HEK293 (cell line): ENCODE measurements around the gene PDSS2.
A peak's percentile ranks its signal among the peaks of the same experiment; 100 is the strongest.

Experiments
- CTCF ChIA-PET: fragments of 350-600 bp; formaldehyde crosslinking; extraction: SDS; loops from one replicate; lab custom pipeline; 2021; ENCODE audit warnings: antibody characterized with exemption; lab: Yijun Ruan, JAX
- POLR2A ChIA-PET: fragments of 300-600 bp; formaldehyde crosslinking; extraction: SDS; loops from one replicate; lab custom pipeline; 2020; ENCODE audit warnings: antibody characterized with exemption, inconsistent platforms; lab: Yijun Ruan, JAX
- H3K27ac ChIP-seq: fragments of 200-500 bp; sonication (Bioruptor generic); 2 replicates; pipeline ENCODE4 v1.5.1; 2014; ENCODE audit warnings: low read depth, low read length, control low read depth, inconsistent platforms; ENCODE audit errors: extremely low read depth
- H3K36me3 ChIP-seq, 2 experiments: fragments of 200-500 bp in 1 of 2; sonication (Bioruptor generic) in 1 of 2; 1 replicate in 1 of 2; 2 replicates in 1 of 2; pipeline ENCODE4 v1.5.1; 2014 to 2017; ENCODE audit warnings: inconsistent platforms in 2 of 2, low read length in 2 of 2; ENCODE audit not compliant: control insufficient read depth in 2 of 2, insufficient read depth in 1 of 2
- H3K4me1 ChIP-seq: fragments of 200-500 bp; sonication (Bioruptor generic); 2 replicates; pipeline ENCODE4 v1.5.1; 2014; ENCODE audit warnings: mild to moderate bottlenecking, low read length, inconsistent platforms; ENCODE audit not compliant: control insufficient read depth, insufficient read depth
- H3K4me3 ChIP-seq: 2 replicates; pipeline ENCODE4 v1.5.1; 2011; ENCODE audit warnings: low read depth, mild to moderate bottlenecking, control low read depth, low read length, moderate library complexity
- H3K9me3 ChIP-seq: fragments of 200-500 bp; sonication (Bioruptor generic); 2 replicates; pipeline ENCODE4 v1.5.1; 2014; ENCODE audit warnings: low read depth, low read length, inconsistent platforms; ENCODE audit not compliant: control insufficient read depth, insufficient read depth
- GLIS1 ChIP-seq: fragments of 450-650 bp; formaldehyde crosslinking; IDR thresholded peaks from 2 replicates; pipeline ENCODE4 v1.5.1; 2016; ENCODE audit warnings: missing biosample characterization, missing genetic modification characterization
- GLIS2 ChIP-seq: fragments of 450-650 bp; formaldehyde crosslinking; IDR thresholded peaks from 2 replicates; pipeline ENCODE4 v1.5.1; 2016; ENCODE audit warnings: missing biosample characterization, missing genetic modification characterization
- OSR2 ChIP-seq: fragments of 450-650 bp; formaldehyde crosslinking; IDR thresholded peaks from 2 replicates; pipeline ENCODE4 v1.5.1; 2016; ENCODE audit warnings: missing biosample characterization, missing genetic modification characterization
- SETDB1 ChIP-seq: IDR thresholded peaks from one replicate; pipeline ENCODE4 v1.6.1; 2017; ENCODE audit warnings: mild to moderate bottlenecking, low read length, moderate library complexity, mixed read lengths; ENCODE audit not compliant: insufficient read length
- SP3 ChIP-seq: fragments of 450-650 bp; formaldehyde crosslinking; IDR thresholded peaks from 2 replicates; pipeline ENCODE4 v1.5.1; 2016; ENCODE audit warnings: missing biosample characterization, missing genetic modification characterization
- YY1 ChIP-seq: fragments of 450-650 bp; formaldehyde crosslinking; IDR thresholded peaks from 2 replicates; pipeline ENCODE4 v1.5.1; 2018; ENCODE audit warnings: missing biosample characterization, missing genetic modification characterization
- ZBTB17 ChIP-seq: fragments of 450-650 bp; formaldehyde crosslinking; IDR thresholded peaks from 2 replicates; pipeline ENCODE4 v1.5.1; 2016; ENCODE audit warnings: missing biosample characterization, missing genetic modification characterization
- ZBTB48 ChIP-seq: fragments of 450-650 bp; formaldehyde crosslinking; IDR thresholded peaks from 2 replicates; pipeline ENCODE4 v1.5.1; 2016; ENCODE audit warnings: missing biosample characterization, missing genetic modification characterization
- ZEB2 ChIP-seq: fragments of 450-650 bp; formaldehyde crosslinking; IDR thresholded peaks from 2 replicates; pipeline ENCODE4 v1.5.1; 2016; ENCODE audit warnings: missing biosample characterization, missing genetic modification characterization
- ZNF292 ChIP-seq: fragments of 450-650 bp; formaldehyde crosslinking; IDR thresholded peaks from 2 replicates; pipeline ENCODE4 v1.5.1; 2016; ENCODE audit warnings: low read depth, missing biosample characterization, missing genetic modification characterization, borderline replicate concordance
- ZNF366 ChIP-seq: fragments of 450-650 bp; formaldehyde crosslinking; conservative IDR thresholded peaks from 2 replicates; pipeline ENCODE4 v1.5.1; 2016; ENCODE audit warnings: missing biosample characterization, missing genetic modification characterization
- ZNF561 ChIP-seq: fragments of 450-650 bp; IDR thresholded peaks from 2 replicates; pipeline ENCODE4 v1.5.1; 2018; ENCODE audit warnings: missing biosample characterization, missing genetic modification characterization, borderline replicate concordance
- ZNF658 ChIP-seq: fragments of 450-650 bp; formaldehyde crosslinking; IDR thresholded peaks from 2 replicates; pipeline ENCODE4; 2016; ENCODE audit warnings: missing biosample characterization, missing genetic modification characterization
- ZNF677 ChIP-seq: fragments of 450-650 bp; IDR thresholded peaks from 2 replicates; pipeline ENCODE4 v1.5.0; 2018; ENCODE audit warnings: missing biosample characterization, mild to moderate bottlenecking, missing genetic modification characterization, moderate library complexity
- ZXDB ChIP-seq: fragments of 450-650 bp; formaldehyde crosslinking; IDR thresholded peaks from 2 replicates; pipeline ENCODE4 v1.5.1; 2016; ENCODE audit warnings: missing biosample characterization, missing genetic modification characterization
- TF ChIP-seq, protein P1 (sequence below): fragments of 450-650 bp; formaldehyde crosslinking; IDR thresholded peaks from 2 replicates; pipeline ENCODE4 v1.5.1; 2016; ENCODE audit warnings: missing biosample characterization, missing genetic modification characterization
- TF ChIP-seq, protein P2 (sequence below): fragments of 450-650 bp; formaldehyde crosslinking; IDR thresholded peaks from 2 replicates; pipeline ENCODE4 v1.5.1; 2016; ENCODE audit warnings: missing biosample characterization, missing genetic modification characterization
- TF ChIP-seq, protein P3 (sequence below): fragments of 450-650 bp; IDR thresholded peaks from 2 replicates; pipeline ENCODE4 v1.5.1; 2018; ENCODE audit warnings: missing biosample characterization, mild to moderate bottlenecking, missing genetic modification characterization

The PDSS2 gene

DNA sequence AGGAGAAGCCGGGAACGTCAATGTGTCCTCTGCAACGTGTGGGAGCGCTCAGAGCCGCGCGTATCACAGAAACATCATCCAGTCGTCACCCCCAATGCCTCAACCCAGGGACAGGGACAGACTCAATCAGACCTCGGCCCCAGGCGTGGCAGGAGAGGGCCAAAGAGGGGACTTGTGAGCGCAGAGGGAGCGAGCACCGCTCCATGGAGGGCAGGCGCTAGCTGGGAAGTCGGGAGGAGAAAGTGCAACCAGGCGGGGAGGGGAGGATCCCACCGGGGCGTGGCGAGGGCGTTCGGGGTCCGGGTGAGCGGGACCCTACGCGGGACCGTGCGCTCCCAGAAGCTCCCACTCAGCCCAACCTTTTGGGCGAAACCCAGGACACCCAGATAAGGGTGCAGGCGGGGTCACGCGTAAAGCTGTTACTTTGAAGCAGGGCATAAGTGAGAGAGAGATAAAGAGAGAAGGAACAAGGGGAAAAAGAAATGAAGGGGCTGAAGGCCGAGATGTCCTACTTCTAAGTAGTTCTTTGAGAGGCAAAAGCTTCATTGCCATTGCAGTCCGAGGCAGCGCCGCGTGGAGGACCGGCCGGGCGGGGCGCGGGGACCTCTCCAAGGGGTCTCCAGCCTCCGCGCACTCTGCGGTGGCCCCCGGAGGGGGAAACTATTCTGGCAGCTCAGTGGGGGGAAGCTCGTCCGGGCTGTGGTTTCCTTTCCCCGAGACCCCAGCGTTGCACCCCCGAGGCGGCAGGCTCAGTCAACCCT is 29.7 kb upstream of the PDSS2 start (continued):
- TF ChIP-seq ZNF292 (no peak), ZBTB17 (peak; percentile 98), ZNF366 (tag by site-specific recombination) (peak; percentile 87), ZXDB (tag by site-specific recombination) (peak; percentile 44; the same call in 1 of the 2 replicates), ZNF677 (no peak), SP3 (tag by site-specific recombination) (peak; percentile 81), GLIS1 (peak; percentile 99), GLIS2 (tag by site-specific recombination) (peak; percentile 87), ZNF561 (tag by site-specific recombination) (peak; percentile 58; the same call in 1 of the 2 replicates), ZNF658 (no peak), SETDB1 (no peak), ZBTB48 (tag by site-specific recombination) (peak; percentile 59), ZEB2 (tag by site-specific recombination) (0 out of 2 replicates have a peak, but pooled peaks have one; percentile 48)
- TF ChIP-seq, protein P1, sequence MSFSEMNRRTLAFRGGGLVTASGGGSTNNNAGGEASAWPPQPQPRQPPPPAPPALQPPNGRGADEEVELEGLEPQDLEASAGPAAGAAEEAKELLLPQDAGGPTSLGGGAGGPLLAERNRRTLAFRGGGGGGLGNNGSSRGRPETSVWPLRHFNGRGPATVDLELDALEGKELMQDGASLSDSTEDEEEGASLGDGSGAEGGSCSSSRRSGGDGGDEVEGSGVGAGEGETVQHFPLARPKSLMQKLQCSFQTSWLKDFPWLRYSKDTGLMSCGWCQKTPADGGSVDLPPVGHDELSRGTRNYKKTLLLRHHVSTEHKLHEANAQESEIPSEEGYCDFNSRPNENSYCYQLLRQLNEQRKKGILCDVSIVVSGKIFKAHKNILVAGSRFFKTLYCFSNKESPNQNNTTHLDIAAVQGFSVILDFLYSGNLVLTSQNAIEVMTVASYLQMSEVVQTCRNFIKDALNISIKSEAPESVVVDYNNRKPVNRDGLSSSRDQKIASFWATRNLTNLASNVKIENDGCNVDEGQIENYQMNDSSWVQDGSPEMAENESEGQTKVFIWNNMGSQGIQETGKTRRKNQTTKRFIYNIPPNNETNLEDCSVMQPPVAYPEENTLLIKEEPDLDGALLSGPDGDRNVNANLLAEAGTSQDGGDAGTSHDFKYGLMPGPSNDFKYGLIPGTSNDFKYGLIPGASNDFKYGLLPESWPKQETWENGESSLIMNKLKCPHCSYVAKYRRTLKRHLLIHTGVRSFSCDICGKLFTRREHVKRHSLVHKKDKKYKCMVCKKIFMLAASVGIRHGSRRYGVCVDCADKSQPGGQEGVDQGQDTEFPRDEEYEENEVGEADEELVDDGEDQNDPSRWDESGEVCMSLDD (tag by site-specific recombination): peak; percentile 64
- TF ChIP-seq, protein P2, sequence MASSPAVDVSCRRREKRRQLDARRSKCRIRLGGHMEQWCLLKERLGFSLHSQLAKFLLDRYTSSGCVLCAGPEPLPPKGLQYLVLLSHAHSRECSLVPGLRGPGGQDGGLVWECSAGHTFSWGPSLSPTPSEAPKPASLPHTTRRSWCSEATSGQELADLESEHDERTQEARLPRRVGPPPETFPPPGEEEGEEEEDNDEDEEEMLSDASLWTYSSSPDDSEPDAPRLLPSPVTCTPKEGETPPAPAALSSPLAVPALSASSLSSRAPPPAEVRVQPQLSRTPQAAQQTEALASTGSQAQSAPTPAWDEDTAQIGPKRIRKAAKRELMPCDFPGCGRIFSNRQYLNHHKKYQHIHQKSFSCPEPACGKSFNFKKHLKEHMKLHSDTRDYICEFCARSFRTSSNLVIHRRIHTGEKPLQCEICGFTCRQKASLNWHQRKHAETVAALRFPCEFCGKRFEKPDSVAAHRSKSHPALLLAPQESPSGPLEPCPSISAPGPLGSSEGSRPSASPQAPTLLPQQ (tag by site-specific recombination): 0 out of 2 replicates have a peak, but pooled peaks have one; percentile 35

DNA sequence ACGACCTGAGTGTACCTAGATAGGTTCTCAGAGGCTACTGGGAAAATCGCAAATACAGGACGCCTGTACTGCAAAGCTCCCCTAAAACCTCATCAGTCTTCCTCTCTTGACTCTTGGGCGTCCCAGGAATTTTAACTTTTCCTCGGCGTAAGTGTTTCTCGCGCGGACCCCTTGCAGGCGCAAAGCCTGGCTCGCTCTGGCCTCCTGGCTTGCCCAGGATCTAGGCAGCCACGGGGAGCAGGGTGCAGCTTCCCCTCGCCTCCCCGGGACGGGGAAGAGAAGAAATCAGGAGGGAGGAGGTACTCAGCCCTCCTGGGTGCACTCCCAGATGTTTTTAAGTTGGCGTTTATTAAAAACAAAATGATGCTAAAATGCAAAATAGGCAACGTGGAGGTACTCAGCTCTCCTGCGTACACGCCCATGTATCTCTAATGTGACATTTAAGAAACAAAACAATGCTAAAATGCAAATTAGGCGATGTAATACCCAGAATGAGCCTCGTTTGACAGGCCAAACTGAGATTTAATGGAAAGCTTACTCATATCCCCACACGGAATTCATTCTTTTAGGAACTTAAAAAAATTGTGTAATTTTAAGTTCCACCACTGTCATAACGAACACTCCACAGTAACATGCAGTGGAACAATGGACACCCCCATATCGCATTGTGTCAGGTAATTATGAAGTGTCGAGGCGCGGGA is 29.0 kb upstream of the PDSS2 start:
- TF ChIP-seq, protein P3, sequence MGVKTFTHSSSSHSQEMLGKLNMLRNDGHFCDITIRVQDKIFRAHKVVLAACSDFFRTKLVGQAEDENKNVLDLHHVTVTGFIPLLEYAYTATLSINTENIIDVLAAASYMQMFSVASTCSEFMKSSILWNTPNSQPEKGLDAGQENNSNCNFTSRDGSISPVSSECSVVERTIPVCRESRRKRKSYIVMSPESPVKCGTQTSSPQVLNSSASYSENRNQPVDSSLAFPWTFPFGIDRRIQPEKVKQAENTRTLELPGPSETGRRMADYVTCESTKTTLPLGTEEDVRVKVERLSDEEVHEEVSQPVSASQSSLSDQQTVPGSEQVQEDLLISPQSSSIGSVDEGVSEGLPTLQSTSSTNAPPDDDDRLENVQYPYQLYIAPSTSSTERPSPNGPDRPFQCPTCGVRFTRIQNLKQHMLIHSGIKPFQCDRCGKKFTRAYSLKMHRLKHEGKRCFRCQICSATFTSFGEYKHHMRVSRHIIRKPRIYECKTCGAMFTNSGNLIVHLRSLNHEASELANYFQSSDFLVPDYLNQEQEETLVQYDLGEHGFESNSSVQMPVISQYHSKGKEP: 0 out of 2 replicates have a peak, but pooled peaks have one; percentile 5
- TF ChIP-seq OSR2 (no peak), YY1 (tag by site-specific recombination) (0 out of 2 replicates have a peak, but pooled peaks have one; percentile 34)
- ChIA-PET CTCF (interaction anchor here (0.6 to 2.6 kb wide), 9 partner anchors 11 to 186 kb away, joined by 3 to 9 read pairs (median 3); no protein-coding TSS in a partner anchor), POLR2A (interaction anchor here (0.8 to 9.4 kb wide), 6 partner anchors 9 to 302 kb away, joined by 3 to 104 read pairs (median 4); partner anchors contain the start of gene PDSS2)
- H3K4me3 ChIP-seq: peak overlapping the region; percentile 88
- H3K9me3 ChIP-seq: no peaks in the 10 kb centered on the region
- peak overlapping the region; percentile 94; the same call in 1 of the 2 replicates for H3K27ac ChIP-seq
- H3K36me3 ChIP-seq: no peaks in the 10 kb centered on the region
- H3K4me1 ChIP-seq: peaks cover 15% of the 10 kb centered on the region
